Immature natural killer cell (primary cell): ENCODE data around the gene SGSM1. TPM values are rescaled to one million over a fixed set of nuclear protein-coding genes. Genes with fewer than 3 reads are reported as not detected.

Source experiments
- DNase-seq, 3 donors: peaks; one replicate each; pipeline ENCODE4 v3.0.0; 2022; ENCODE audit warnings: mixed read lengths in 1 of 3
- H3K27ac Mint-ChIP-seq, 6 donors: one replicate each; pipeline ENCODE4 v1.8.0; 2020; ENCODE audit warnings: mixed read lengths in 6 of 6, mild to moderate bottlenecking in 5 of 6, inconsistent platforms in 4 of 6, moderate library complexity in 3 of 6
- H3K27me3 Mint-ChIP-seq, 3 donors: one replicate each; pipeline ENCODE4 v1.8.0; 2020 to 2021; ENCODE audit warnings: low read depth in 3 of 3, mild to moderate bottlenecking in 3 of 3, mixed read lengths in 3 of 3, moderate library complexity in 3 of 3, inconsistent platforms in 1 of 3
- H3K36me3 Mint-ChIP-seq, 3 donors: one replicate each; pipeline ENCODE4 v1.8.0; 2020; ENCODE audit warnings: mixed read lengths in 3 of 3, inconsistent platforms in 2 of 3, mild to moderate bottlenecking in 2 of 3
- H3K4me1 Mint-ChIP-seq, 2 donors: one replicate each; pipeline ENCODE4 v1.8.0; 2020; ENCODE audit warnings: inconsistent platforms in 2 of 2, mild to moderate bottlenecking in 2 of 2, mixed read lengths in 2 of 2, moderate library complexity in 1 of 2
- H3K4me3 Mint-ChIP-seq, 5 donors: one replicate each; pipeline ENCODE4 v1.8.0; 2020; ENCODE audit warnings: mild to moderate bottlenecking in 5 of 5, mixed read lengths in 5 of 5, inconsistent platforms in 3 of 5, moderate library complexity in 3 of 5
- H3K9me3 Mint-ChIP-seq, 6 donors: one replicate each; pipeline ENCODE4 v1.8.0; 2020; ENCODE audit warnings: mild to moderate bottlenecking in 6 of 6, mixed read lengths in 6 of 6, inconsistent platforms in 4 of 6, moderate library complexity in 3 of 6
- polyA plus RNA-seq, 3 donors: library from polyadenylated mRNA; unstranded; fragments of 300-500 nt; fragmentation: Illumina TruSeq; gene quantifications; one replicate each; pipeline ENCODE4 v1.2.3, GENCODE V29; 2021

SGSM1 gene
- polyA plus RNA-seq, 3 donors from 2014 or later: 1.5 to 3.9 (median 2.4) TPM

DNA sequence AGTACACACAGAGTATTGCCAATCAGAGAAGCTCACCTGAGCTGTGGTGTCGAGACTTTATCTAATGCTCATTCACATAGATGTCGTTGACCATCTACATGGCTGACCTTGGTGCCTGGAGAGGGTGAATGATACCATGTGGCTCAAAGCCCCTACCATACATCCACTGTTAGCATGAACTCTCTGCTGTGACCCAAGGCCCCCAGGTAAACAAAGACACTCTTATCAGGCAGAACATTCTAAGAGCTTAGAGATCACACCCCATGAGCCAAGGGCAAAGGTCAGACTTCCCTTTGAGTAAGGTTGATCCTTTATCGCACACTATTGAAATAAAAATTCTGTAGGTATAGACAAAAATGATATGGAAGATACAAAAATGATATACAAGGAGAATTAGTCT is 16.5 kb upstream of the SGSM1 start:
- Mint-ChIP-seq H3K9me3 (no peaks in the 10 kb centered on the region), H3K4me1 (no peaks in the 10 kb centered on the region), H3K4me3 (no peak overlapping the region), H3K27me3 (peaks cover 0 to 6% (median 1%) of the 10 kb centered on the region in 3 donors), H3K36me3 (no peaks in the 10 kb centered on the region), H3K27ac (no peak overlapping the region)
- DNase-seq: no peak

- Mint-ChIP-seq H3K9me3 (no peaks in the 10 kb centered on the region), H3K27ac (no peak overlapping the region), H3K4me3 (no peak overlapping the region), H3K27me3 (peaks cover 0 to 4% (median 1%) of the 10 kb centered on the region in 3 donors), H3K4me1 (no peaks in the 10 kb centered on the region), H3K36me3 (no peaks in the 10 kb centered on the region)
- DNase-seq: no peak
These were observed 14.6 kb upstream of the SGSM1 start for GRCh38 chr22:24791362-24791761.

DNA sequence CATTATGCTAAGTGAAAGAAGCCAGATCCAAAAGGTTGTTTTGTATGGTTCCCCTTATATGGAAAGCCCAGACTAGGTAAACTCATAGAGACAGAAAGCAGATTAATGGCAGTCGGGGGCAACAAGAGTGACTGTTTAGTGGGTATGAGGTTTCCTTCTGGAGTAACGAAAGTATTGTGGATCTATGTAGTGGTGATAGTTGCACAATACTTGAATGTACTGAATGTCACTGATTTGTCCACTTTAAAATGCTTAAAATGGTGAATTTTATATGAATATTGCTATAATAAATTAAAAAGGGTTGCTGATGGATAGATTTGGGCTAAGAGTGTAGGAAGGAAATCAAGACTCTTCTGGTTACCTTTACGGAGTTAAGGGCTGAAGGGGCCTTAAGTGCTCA is 10.0 kb upstream of the SGSM1 start:
- Mint-ChIP-seq H3K4me3 (no peak overlapping the region), H3K9me3 (no peaks in the 10 kb centered on the region), H3K27me3 (peaks cover 1 to 2% (median 2%) of the 10 kb centered on the region in 3 donors), H3K4me1 (no peaks in the 10 kb centered on the region), H3K27ac (no peak overlapping the region), H3K36me3 (no peaks in the 10 kb centered on the region)
- no peak for DNase-seq

GRCh38 chr22:24796860-24797259 is 9.2 kb upstream of the SGSM1 start:
- H3K27ac Mint-ChIP-seq: no peak overlapping the region
- H3K4me3 Mint-ChIP-seq: no peak overlapping the region
- no peaks in the 10 kb centered on the region for H3K36me3 Mint-ChIP-seq
- no peaks in the 10 kb centered on the region for H3K9me3 Mint-ChIP-seq
- H3K27me3 Mint-ChIP-seq: peaks cover 2% of the 10 kb centered on the region in 3 donors
- no peaks in the 10 kb centered on the region for H3K4me1 Mint-ChIP-seq
- DNase-seq: no peak

GRCh38 chr22:24801901-24802465 is 4.0 kb upstream of the SGSM1 start:
- H3K27ac Mint-ChIP-seq: peak overlapping the region in 1 of 6 donors; percentile 47
- peaks cover 1 to 12% of the 10 kb centered on the region in 2 donors for H3K4me1 Mint-ChIP-seq
- H3K36me3 Mint-ChIP-seq: no peaks in the 10 kb centered on the region
- H3K9me3 Mint-ChIP-seq: no peaks in the 10 kb centered on the region
- no peak overlapping the region for H3K4me3 Mint-ChIP-seq
- DNase-seq: no peak
- peaks cover 5 to 6% (median 6%) of the 10 kb centered on the region in 3 donors for H3K27me3 Mint-ChIP-seq

DNA sequence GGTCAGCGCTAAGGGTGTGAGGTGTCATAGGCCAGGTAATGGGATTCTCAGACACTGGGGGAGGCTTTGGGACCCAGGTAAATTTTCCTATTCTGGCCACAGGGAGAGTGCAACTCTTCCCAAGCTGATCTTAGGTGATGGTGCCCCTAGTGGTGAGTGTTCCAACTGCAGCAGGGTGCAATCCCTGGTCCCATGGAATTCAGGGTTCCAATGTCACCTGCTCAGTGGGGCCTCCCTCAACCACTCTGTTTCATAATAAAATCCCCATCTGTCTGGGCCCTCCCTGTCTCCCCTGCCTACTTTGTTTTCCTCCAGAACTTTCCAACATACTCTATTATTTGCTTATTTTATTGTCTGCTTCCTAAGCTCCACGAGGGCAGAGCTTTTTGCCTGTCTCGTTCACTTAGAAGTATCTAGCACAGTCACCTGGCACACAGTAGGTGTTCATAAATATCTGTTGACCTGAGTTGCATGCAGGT is 2.9 kb upstream of the SGSM1 start:
- peak; percentile 43 to 52 (median 51) for DNase-seq
- Mint-ChIP-seq H3K4me3 (no peak overlapping the region), H3K9me3 (no peaks in the 10 kb centered on the region), H3K4me1 (peaks cover 10 to 21% of the 10 kb centered on the region in 2 donors), H3K36me3 (no peaks in the 10 kb centered on the region), H3K27me3 (peaks cover 5 to 6% (median 5%) of the 10 kb centered on the region in 3 donors), H3K27ac (peak overlapping the region in 3 of 6 donors; percentile 5 to 60 (median 34))

- Mint-ChIP-seq H3K36me3 (peaks cover 0 to 4% (median 0%) of the 10 kb centered on the region in 3 donors), H3K9me3 (no peaks in the 10 kb centered on the region), H3K27me3 (peaks cover 3 to 6% (median 4%) of the 10 kb centered on the region in 3 donors), H3K4me3 (peak overlapping the region; percentile 70 to 80 (median 74)), H3K4me1 (peaks cover 24 to 26% of the 10 kb centered on the region in 2 donors), H3K27ac (peak overlapping the region; percentile 29 to 77 (median 68))
- no peak for DNase-seq
These were observed 621 bp downstream of the SGSM1 start for GRCh38 chr22:24806663-24807001.

DNA sequence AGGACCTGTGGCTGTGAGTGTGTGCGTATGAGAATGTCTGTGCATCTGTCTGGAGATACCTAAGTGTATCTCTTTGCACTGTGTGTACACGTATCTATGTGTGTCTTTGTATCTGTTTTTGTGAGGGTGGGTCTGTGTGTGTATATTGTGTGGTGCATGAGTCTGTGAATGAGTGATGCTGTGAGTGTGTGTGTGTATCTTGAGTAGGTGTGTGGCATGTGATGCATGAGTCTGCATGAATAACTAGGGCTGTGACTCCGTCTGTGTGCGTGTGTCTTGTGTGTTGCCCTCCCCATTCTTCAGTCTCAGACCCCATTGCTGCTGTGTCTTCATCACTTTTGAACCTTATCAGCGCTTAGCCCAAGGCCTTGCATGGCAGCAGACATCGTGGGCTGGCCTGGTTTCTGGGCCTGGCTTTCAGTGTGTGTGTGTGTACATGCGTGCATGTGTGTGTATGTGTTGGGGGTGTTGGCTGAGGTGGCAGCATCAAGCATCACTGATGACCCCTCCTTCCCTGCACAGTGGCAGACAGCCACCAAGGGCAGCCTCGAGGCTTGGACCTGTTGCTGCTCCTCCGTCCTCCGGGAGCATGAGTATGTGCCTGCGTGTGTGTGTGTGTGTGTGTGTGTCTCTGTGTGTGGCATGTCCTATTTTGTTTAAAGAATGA is 1.4 kb downstream of the SGSM1 start:
- peaks cover 3 to 4% (median 4%) of the 10 kb centered on the region in 3 donors for H3K27me3 Mint-ChIP-seq
- H3K4me1 Mint-ChIP-seq: peaks cover 26 to 27% of the 10 kb centered on the region in 2 donors
- peak overlapping the region; percentile 70 to 80 (median 74) for H3K4me3 Mint-ChIP-seq
- H3K9me3 Mint-ChIP-seq: no peaks in the 10 kb centered on the region
- peak overlapping the region; percentile 44 to 80 (median 72) for H3K27ac Mint-ChIP-seq
- peak in 2 of 3 donors; percentile 11 to 14 for DNase-seq
- H3K36me3 Mint-ChIP-seq: peaks cover 0 to 4% (median 0%) of the 10 kb centered on the region in 3 donors

GRCh38 chr22:24809331-24809730 is 3.3 kb downstream of the SGSM1 start:
- Mint-ChIP-seq H3K27ac (peak overlapping the region in 4 of 6 donors; percentile 21 to 82 (median 66)), H3K36me3 (peaks cover 4 to 12% (median 9%) of the 10 kb centered on the region in 3 donors), H3K4me1 (peaks cover 26 to 34% of the 10 kb centered on the region in 2 donors), H3K9me3 (peaks cover 0 to 2% (median 0%) of the 10 kb centered on the region in 6 donors), H3K27me3 (peaks cover 2 to 4% (median 2%) of the 10 kb centered on the region in 3 donors), H3K4me3 (no peak overlapping the region)
- no peak for DNase-seq

GRCh38 chr22:24810043-24810749 is 4.2 kb downstream of the SGSM1 start:
- Mint-ChIP-seq H3K9me3 (peaks cover 0 to 6% (median 5%) of the 10 kb centered on the region in 6 donors), H3K36me3 (peaks cover 10 to 21% (median 18%) of the 10 kb centered on the region in 3 donors), H3K4me3 (no peak overlapping the region), H3K27ac (peak overlapping the region in 5 of 6 donors; percentile 1 to 57 (median 33)), H3K27me3 (peaks cover 0 to 4% (median 2%) of the 10 kb centered on the region in 3 donors), H3K4me1 (peaks cover 25 to 34% of the 10 kb centered on the region in 2 donors)
- no peak for DNase-seq

- Mint-ChIP-seq H3K9me3 (peaks cover 1 to 15% (median 12%) of the 10 kb centered on the region in 6 donors), H3K4me1 (peaks cover 10 to 24% of the 10 kb centered on the region in 2 donors), H3K27me3 (peaks cover 0 to 2% (median 1%) of the 10 kb centered on the region in 3 donors), H3K27ac (peak overlapping the region in 1 of 6 donors; percentile 0), H3K4me3 (no peak overlapping the region), H3K36me3 (peaks cover 19 to 36% (median 32%) of the 10 kb centered on the region in 3 donors)
- DNase-seq: no peak
These were observed 7.2 kb downstream of the SGSM1 start for GRCh38 chr22:24812950-24813775.

DNA sequence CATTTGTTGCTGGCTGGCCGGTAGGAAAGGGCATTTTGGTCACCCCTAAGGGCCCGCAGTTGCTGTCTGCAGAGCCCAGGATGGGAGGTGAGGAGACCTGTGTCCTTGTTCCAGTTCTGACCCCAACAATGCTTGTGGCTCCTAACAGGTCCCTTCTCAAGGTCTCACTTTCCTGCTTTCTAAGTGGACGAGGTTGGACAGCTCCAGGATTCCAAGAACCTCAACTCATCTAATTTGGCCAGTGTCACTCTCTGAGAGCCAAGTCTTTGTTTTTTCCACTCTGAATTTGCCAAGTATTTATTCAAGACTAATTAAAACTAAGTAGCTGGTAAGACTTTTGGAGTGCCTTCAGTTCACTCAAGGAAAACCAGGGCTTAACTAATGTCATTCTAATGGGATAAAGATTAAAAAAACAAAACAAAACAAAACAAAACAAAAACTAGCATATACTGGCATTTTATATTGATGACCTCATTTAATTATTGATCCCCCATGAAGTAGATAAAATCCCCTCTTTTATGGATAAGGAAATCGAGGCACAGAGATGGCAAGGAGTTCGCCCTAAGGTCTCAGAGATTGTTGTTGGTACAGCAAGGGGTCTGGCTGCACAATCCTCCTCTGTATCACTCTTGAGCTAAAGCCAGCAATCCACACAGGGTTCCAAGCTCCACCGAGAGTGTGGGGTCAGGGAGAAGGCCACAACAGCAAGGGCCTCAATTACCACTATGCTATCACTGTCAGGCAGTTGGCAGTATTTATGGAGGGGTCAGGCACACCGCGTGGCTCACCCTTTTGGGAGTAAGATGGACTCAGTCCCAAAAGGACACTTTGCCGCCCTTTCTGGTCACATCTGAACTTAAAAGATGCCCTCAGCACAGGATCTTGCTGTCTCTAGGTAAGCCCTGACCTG is 8.1 kb downstream of the SGSM1 start:
- DNase-seq: no peak
- Mint-ChIP-seq H3K4me3 (no peak overlapping the region), H3K36me3 (peaks cover 19 to 36% (median 32%) of the 10 kb centered on the region in 3 donors), H3K4me1 (peaks cover 5 to 20% of the 10 kb centered on the region in 2 donors), H3K9me3 (peaks cover 1 to 15% (median 12%) of the 10 kb centered on the region in 6 donors), H3K27ac (peak overlapping the region in 2 of 6 donors; percentile 34 to 40), H3K27me3 (peaks cover 0 to 2% (median 1%) of the 10 kb centered on the region in 3 donors)
